UCSD-AML1 (cell line): ENCODE measurements around the gene JPH4.
"Not testable (repeated sequence)": the region's sequence is repeated elsewhere in the genome, so short reads cannot be mapped to it uniquely, and the experiment has no call there.

Source experiments
- DNase-seq: peaks from one replicate; lab custom pipeline; 2025; ENCODE audit not compliant: unreplicated experiment; lab: John Stamatoyannopoulos, UW

Gene JPH4

DNA sequence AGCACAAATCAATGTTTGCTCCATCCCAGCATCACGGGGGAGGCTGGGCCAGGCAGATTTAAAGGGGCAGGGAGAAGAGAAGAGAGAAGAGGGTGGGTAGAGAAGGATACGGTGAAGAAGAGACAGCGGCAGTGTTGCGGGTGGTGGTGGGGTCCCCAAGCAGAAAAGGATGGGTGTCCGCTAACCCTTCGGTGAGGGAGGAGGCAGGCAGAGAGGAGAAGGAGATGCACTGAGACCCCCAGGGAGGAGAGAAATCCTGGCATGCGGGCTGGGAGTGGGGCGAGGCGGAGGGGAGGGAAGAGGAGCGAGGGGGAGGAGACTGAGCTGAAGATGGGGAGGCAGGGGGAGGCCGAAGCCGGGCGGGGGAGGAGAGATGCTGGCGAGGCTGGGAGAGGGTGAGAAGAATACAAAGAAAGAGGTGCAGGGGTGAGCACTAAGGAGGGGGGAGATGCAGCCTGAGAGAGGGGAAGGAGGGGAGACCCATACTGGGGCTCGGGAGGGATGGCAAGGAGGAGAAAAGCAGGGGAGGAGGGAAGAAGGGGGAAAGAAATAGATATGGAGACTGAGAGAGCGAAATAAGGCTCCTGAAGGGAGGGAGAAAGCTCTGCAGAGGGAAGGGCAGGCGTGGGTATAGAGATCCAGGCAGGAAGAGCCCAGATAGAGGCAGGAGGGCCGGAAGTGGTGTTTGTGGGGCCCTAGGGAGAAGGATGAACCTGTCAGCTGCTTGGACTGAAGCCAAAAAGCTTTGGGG, at the start of gene JPH4:
TSS of gene JPH4 (minus strand) at position 231 of the 751 bp plus-strand sequence. CDS start 1,337 bp downstream, outside the sequence.
- DNase-seq = peak; percentile 38

DNA sequence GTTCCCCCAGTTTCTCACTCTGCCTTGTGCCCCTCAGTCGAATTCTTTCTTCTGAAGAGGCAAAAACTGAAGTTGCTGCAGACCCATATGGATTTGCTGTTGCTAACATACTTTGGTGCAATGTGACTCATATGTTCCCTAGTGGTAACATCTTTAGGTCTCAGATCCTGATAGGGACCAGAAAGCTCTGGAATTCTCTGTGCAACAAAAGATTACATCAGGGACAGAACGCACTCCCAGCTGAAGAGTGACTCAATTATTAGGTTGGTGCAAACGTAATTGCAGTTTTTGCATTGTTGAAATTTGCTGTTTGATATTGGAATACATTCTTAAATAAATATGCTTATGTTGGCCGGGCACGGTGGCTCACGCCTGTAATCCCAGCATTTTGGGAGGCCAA, 49.4 kb upstream of the JPH4 start:
- DNase-seq = no peak

DNA sequence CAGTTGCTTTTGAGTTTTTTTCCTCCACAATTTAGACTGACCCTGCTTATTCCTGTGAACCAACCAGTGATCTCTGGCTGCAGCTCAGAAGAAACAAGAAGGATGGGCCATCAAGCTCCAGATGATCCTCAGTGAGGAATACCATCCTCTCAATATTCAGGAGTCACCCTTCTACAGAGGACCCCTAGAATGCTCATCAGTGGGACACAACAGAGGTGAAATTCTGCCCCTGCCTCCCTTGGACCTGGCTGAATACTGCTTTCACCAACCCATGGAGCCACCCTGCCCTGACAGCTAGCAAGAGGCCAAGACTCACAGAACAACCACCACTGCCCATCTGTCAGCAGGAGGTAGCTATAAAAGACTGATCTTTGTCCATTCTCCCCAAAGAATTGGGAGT, 48.4 kb upstream of the JPH4 start:
- no peak for DNase-seq

DNA sequence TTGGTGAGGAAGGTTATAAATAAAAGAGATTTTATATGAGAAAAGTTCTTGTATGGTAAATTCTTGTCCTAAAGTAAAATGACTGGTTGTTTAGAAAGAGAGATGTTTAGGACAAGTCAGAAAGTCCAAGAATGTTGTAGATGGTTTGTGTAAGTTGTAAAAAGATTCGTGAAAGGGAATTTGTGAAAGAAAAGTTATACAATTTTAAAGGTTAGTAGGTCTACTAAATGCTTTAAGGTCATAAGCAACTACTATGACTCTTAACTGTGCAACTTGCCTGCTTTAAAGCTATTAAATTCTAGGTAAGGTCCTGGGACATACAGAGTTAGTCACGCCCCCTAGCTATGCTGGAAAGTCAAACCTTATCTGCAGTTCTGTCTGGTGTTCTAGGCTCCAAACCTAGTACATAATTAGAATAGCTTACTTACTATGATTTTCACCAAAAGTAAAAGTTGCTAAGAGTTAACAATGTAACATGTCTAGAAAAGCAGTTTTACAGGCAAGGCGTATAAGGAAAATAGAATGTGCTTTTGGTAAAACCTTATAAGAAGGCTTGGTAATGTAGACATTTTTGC, 46.3 kb upstream of the JPH4 start:
- no peak for DNase-seq

DNA sequence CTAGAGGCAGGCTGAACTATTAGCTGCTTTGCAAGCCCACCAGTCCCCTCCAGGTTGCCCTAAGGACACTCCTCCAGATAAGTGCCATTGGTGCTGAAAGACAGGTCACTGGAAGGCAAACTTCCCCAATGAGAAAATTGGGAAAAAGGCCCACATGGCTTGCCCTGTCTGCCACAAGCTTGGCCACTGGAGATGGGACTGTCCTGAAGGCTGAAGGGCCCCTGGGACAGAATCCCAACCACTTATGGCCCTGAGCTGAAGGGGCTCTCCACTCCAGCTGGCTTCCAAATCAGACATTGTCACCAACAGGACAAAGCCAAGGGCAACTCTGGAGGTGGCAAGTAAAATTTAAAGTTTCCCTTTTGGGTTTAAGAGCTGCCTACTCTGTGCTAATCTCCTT, 45.4 kb upstream of the JPH4 start:
- DNase-seq = no peak

DNA sequence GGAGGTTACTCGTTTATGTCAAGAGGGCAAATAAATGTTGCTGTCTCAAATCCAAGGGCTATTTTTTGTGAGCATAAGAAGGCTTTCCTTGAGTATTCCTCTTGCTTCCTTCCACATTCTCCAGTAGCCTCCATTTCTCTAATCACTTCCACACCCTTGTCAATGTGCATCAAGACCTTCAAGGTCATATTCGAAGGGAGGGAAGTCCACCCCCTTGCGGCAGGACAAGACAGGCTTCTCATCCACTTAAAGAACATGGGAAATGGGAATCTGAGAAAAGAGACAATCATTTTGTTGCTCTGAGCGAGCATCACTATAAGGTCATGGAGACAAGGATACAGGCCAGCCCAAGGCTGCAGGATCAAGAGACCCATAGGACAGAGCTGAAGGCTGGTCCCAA, 44.4 kb upstream of the JPH4 start:
- DNase-seq = no peak

DNA sequence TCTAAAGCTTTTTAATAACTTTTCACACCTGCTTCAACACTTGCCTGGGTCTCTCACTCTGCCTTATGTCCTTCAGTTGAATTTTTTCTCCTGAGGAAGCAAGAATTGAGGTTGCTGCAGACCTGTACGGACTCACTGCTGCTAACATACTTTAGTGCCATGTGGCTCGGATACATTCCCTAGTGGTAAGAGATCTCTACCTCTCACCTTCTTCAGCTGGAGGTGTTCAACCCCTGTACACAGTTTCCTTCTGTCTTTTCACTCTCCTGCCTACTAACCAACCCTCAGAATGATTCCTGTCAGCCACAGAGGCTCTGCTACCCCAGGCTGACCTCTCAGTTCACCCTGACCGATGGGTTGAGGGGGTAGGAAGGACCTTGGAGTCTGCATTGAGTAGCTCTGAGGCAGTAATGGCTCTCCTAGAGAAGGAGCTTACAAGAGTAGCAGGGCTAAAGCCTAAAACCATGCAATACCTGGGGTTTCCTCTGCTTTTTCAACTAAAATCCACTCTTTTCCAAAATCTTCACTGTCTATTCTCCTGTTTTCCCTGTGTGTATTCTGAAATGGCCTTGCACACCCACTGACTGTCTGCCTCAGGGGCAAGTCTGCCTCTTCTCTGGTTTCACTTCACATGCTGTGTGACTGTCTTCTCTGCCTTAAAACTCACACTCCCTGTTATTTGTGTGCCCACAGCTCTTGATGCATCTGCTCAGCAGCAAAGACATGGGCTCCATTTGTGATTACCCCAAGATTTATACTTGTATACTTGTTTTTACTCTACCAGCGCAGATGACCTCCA, 43.5 kb upstream of the JPH4 start:
- DNase-seq = no peak

DNA sequence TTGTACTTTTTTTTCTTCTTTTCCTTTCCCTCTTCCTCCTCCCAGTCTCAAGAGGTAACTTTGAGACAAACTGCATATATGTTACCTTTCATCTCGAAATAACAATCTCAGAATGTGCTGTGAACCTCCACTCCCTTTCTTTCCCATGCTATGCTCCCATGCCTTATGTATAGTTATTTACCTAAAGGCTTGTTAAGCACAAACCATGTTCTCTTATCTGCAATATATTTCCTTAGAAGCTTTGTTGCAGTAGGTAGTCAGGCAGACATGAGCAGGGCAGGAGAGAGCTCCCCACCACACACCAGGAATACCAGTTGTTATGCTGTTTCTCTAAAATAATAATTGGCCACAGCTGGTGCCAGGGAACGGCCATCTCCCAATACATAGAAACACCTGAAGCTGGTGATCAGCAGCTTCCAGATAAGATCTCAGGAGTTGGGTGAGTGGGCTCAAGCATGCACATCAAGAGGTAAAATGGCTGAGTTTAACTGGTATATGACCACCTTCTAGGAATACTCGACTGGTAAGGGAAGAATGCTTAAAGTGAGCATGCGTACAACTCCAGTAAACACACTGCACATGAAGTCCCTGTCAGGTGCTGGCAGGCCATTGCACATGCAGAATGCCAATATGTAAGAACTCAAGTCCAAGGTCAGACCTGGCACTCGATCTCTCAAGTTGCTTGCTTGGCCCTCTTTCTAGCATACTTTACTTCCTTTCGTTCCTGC, 42.8 kb upstream of the JPH4 start:
- no peak for DNase-seq

DNA sequence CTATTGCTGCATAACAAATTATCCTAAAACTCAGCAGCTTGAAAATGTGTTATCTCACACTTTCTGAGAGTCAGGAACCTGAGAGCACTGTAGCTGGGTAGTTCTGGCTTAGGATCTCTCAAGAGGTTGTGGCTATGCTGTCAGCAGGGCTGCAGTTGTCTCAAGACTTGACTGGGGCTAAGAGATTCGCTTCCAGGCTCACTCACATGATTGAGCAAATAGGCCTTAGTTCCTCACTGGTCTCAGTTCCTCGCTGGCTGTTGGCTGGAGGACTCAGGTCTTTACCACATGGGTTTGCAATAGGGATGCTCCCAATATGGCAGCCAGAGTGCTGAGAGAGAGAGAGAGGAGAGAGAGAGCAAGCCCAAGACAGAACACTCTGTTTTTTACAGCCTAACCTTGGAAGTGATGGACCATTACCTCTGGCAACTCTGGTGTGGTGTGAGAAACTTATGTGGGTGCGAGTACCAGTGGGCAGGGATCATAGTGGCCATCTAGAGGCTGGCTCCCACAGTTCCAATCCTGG, 41.6 kb upstream of the JPH4 start:
- DNase-seq = no peak

DNA sequence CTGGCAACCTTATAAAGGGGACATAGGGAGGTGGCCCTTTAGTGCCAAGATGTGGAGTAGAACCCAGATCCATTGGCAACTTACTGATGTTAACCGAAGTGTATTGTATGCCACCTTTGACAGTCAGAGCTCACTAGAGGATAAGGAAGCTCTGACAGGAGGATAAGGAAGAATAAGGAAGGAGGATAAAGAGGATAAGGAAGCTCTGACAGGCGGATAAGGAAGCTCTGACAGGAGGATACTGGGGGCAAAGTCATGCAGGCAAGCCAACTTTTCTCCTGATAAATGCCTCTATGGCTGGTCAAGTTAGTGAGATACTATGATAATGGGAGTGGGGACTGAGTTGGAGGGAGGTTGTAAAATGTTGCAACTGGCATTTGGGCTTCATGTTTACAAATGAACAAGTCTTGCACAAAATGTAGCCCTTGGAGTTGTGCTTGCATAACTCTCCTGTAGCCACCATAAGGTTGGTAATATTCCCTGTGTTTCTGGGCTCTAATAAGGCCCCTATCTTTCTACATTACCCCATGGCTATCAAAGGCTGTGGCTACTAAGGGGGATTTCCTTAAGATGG, 39.9 kb upstream of the JPH4 start:
- DNase-seq = no peak

DNA sequence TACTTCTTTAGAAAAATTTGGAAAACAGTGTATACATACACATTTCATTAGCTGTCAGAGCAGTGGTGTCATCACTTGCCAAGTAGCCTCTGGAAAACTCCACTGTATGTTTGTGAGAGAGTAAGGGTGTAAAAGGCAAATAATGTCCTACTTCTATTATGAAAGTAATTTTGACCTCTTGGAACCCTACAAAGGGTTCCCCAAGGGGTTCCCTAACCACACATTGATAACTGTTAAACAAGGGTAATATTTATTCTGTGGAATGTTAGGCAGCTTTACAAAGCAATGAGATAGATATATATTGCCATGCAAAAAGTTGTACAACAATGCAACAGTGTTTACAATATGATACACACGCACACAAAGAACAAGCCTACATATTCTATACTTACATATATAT, 38.9 kb upstream of the JPH4 start:
- DNase-seq = no peak

DNA sequence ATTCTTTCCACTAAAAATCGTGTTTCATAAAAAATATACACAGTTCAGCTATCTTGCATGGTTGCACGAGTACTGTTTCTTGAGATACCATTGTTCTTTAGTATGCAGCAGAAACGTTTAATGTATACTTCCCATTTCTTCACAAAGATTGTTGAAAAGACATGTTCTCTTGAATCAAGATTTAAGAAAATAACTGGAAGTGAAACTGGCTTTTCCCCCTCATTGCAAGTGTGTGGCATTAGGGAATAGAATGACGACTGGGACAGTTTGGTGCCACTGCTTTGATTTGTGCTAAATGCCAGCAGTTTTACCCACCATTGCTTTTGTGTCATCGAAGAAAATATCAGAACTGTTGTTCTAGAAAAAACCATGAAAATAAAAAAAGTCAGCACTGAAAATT, 37.3 kb upstream of the JPH4 start:
- no peak for DNase-seq

DNA sequence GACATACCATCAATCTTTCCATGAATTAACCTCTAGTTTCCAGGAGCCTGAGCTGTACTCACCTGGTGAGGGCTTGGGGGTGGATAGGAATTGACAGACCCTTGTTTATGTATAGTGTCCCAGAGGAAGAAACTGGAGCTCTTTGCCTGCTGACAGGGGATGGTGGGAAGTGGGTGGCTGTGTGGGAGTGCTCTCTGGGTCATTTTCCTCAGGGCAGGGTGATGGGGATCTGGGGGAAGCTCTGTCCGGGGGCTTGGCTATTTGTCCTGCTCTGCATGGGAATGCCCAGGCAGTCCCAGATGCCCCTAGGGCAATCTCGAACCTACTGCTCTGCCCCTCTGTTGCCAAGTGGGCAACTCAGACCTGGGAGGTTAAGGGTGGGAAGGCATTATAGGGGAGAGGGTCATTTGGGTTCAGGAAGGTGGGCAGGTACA, 35.8 kb upstream of the JPH4 start:
- no peak for DNase-seq

DNA sequence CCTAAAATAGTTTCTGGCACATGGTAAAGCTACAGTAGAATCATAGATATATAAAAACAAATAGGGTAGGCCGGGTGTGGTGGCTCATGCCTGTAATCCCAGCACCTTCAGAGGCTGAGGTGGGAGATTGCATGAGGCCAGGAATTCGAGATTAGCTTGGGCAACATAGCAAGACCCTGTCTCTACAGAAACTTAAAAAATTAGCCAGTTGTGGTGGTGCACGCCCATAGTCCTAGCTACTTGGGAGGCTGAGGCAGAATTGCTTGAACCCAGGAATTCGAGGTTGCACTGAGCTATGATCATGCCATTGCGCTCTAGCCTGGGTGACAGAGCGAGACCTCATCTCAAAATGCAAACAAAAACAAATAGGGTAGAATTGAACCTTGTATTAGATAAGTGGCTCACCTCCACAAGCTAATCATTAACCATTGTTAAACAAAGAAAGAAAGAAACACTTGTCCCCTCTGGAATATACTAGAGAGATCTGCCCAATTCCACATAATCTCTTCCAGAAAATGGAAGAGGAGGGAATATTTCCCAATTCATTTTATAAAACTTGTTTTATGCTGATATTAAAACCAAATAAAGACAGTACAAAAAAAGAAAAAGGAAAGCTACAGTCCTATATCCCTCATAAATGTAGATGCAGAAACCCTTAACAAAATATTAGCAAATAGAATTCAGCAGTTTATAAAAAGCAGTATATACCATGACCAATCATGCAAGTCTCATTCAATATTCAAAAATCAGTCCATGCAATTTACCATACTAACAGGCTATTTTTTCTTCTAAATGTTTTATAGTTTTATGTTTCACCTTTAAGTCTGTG, 34.9 kb upstream of the JPH4 start:
- DNase-seq = no peak

DNA sequence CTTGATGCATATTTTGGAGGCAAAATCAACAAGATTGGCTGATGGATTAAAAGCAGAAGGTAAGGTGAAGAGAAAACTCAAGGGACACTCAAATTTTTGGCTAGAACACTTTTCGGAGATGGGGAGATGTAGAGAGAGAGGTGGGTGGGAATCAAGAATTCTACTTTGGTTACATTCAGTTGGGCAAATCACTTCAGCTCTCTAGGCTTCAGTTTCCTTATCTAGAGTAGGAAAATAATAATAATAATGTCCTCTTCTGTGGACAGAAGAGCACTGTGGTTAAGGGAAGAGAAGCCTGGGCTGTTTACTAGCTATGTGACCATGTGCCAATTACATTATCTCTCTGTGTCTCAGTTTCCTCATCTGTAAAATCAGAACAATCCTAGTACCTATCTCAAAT, 34.2 kb upstream of the JPH4 start:
- DNase-seq = no peak

DNA sequence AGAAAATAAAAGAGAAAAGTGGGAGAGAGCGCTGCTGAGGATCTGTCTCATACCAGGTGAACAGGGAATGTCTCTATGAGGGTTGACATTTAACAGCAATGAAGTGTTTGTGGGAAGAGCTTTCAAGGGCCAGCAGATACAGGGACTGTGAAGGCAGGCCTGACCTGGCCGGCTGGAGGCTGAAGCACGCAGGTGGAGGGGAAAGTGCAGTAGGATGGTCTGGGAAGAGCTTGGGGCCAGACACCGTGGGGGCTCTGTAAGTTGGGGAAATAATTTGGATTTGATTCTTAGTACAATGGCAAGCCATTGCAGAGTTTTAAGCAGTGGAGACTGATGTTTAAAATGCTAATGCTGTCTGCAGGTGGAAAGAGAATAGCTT, 33.8 kb upstream of the JPH4 start:
- no peak for DNase-seq

DNA sequence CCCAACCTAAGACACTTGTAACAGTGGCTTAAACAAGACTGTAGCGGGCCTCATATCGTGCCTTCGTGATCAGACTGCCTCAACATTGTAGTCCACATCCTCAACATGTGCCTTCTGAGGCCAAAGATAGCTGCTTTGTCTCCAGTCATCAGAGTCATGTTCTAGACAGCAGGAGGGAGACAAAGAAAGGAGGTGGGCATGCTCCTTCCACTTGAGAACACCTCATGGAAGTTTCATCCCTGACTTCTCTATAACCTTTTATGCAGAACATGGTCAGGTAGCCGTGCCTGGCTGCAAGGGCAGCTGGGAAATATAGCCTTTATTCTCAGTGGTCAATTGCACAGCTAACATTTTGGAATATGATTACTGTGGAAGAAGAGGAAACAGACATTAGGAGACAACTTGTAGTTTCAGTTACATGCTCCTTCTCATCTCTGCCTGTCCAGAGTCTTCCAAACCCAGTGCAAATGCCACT, 32.3 kb upstream of the JPH4 start:
- no peak for DNase-seq

DNA sequence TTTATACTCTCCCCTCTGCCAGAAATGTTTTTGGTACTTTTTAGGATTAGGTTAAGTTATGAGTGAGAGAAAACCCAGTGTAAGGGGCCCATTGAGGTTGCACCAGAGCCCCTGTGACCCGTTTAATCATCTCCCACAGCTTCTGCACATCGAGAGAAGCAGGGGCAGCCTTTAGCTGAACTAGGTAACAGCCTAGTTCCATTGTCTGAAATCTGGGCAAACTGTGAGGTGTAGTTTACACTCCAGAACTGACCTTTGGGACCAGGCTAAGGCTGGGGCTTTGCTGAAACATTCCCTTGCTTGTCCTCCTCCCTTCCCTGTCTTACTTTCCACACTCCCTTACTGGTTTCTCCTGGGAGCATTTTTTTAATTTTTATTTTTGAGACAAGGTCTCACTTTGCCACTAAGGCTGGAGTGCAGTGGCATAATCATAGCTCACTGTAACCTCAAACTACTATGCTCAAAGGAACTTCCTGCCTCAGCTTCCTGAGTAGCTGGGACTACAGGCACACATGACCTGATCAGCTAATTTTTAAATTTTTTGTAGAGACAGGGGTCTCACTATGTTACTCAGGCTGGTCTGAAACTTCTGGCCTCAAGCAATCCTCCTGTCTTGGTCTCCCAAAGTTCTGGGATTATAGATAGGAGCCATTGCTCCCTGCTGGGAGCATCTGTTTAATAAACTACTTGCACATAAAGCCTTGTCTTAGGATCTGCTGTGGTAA, 31.7 kb upstream of the JPH4 start:
- DNase-seq = no peak

DNA sequence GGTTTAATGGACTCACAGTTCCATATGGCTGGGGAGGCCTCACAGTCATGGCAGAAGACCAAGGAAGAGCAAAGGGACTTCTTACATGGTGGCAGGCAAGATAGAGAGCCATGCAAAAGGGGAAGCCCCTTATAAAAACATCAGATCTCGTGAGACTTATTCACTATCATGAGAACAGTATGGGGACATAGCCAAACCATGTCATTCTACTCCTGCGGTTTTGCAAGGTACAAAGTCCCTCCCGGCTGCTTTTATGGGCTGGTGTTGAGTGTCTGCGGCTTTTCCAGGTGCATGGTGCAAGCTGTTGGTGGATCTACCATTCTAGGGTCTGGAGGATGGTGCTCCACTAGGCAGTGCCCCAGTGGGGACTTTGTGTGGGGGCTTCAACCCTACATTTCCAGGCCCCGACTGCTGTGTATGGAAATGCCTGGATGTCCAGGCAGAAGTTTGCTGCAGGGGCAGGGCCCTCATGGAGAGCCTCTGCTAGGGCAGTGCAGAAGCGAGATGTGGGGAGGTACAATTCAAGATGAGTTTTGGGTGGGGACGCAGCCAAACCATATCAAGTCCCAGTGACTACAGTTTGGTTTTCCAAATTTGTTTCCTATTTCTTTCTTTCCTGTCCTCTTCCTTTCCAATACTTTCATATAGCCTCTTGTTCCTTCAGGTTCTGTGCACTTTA, 31.0 kb upstream of the JPH4 start:
- not testable (repeated sequence) for DNase-seq
